Measurements from ENCODE around the gene GJC2. TPM values are rescaled to one million over a fixed set of nuclear protein-coding genes. Genes with fewer than 3 reads are reported as not detected.
"Not testable (repeated sequence)": the region's sequence is repeated elsewhere in the genome, so short reads cannot be mapped to it uniquely, and the experiment has no call there.

The GJC2 gene
- total and polyA plus RNA-seq, 4 donors: 1.5 to 6.7 (median 2.6) TPM

DNA sequence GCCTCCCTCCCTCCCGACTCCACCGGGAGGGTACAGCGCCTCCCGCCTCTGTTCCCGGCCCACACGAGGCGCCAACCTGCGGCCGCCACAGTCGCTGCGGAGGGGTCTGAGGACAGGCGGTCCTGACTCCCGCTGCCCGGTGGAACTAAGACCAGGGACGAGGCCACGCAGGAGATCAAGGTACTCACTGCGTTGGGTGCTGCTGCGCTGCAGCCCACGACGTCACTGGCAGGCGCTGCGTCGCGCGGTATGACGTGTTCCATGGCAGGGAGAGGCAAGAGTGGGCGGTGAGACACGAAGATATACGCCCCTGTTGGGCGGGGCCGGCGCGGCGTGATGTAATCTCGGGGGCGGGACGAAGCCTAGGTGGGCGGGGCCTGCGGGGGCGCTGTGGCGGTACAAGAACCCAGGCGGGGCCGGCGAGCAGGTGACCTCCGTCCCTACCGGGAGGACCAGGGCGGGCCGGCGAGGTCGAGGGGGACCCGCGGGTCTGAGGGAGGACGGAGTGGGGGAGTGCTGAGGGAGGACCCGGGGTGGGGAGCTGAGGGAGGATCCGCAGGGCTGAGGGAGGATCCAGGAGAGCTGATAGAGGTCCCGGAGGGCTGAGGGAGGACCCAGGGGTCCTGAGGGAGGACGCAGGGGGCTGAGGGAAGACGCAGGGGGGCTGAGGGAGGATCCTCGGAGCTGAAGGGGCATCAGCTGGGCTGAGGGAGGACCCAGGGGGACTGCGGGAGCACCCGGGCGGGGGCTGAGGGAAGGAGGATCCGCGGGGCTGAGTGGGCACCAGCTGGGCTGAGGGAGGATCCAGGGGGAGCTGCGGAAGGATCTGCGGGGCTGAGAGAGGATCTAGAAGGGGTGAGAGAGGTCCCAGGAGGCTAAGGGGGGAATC lies 40.4 kb upstream of the GJC2 start, which contains the start of gene MRPL55:
TSS of gene MRPL55 (minus strand) at position 227 of the 889 bp plus-strand sequence. CDS start 1,039 bp downstream, outside the sequence.
- DNase-seq (peak; percentile 98 to 99 (median 98)), ATAC-seq (ENCODE audit: insufficient read depth, low FRiP score) (peak; percentile 96)
- Histone ChIP-seq H3K4me3 (peak within 1 kb of the TSS; percentile 92), H3K9ac (ENCODE audit: insufficient read depth in 1 of 2, low read length in 2 of 2) (peak within 1 kb of the TSS; percentile 76 to 80), H3K27ac (ENCODE audit: low read depth in 1 of 2, low read length in 1 of 2) (peak within 1 kb of the TSS; percentile 78 to 96), H3K4me1 (ENCODE audit: control insufficient read depth in 5 of 5, insufficient read depth in 5 of 5, low read length in 5 of 5) (peaks cover 0 to 18% (median 0%) of the 10 kb centered on the region in 5 donors), H3K27me3 (ENCODE audit: control insufficient read depth in 3 of 3, insufficient read depth in 3 of 3, low read length in 2 of 3) (no peaks in the 10 kb centered on the region), H3K9me3 (ENCODE audit: control insufficient read depth in 4 of 4, insufficient read depth in 3 of 4, low read length in 3 of 4) (no peaks in the 10 kb centered on the region), H3K36me3 (ENCODE audit: control insufficient read depth in 4 of 4, insufficient read depth in 4 of 4, low read length in 4 of 4) (peaks cover 0 to 14% (median 4%) of the 10 kb centered on the region in 4 donors)
- TF ChIP-seq, protein P1, sequence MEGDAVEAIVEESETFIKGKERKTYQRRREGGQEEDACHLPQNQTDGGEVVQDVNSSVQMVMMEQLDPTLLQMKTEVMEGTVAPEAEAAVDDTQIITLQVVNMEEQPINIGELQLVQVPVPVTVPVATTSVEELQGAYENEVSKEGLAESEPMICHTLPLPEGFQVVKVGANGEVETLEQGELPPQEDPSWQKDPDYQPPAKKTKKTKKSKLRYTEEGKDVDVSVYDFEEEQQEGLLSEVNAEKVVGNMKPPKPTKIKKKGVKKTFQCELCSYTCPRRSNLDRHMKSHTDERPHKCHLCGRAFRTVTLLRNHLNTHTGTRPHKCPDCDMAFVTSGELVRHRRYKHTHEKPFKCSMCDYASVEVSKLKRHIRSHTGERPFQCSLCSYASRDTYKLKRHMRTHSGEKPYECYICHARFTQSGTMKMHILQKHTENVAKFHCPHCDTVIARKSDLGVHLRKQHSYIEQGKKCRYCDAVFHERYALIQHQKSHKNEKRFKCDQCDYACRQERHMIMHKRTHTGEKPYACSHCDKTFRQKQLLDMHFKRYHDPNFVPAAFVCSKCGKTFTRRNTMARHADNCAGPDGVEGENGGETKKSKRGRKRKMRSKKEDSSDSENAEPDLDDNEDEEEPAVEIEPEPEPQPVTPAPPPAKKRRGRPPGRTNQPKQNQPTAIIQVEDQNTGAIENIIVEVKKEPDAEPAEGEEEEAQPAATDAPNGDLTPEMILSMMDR (IDR thresholded peaks at IDR 0.05; ENCODE audit: control extremely low read depth, extremely low read depth): no peak
- WGBS, 2 donors: 1 to 2% methylated on average over 60 to 66 of the region's 66 CpGs

- Histone ChIP-seq H3K27ac (ENCODE audit: low read depth in 1 of 2, low read length in 1 of 2) (peak overlapping the region; percentile 78 to 90), H3K36me3 (ENCODE audit: control insufficient read depth in 4 of 4, insufficient read depth in 4 of 4, low read length in 4 of 4) (peaks cover 0 to 14% (median 4%) of the 10 kb centered on the region in 4 donors), H3K4me1 (ENCODE audit: control insufficient read depth in 5 of 5, insufficient read depth in 5 of 5, low read length in 5 of 5) (peaks cover 0 to 18% (median 0%) of the 10 kb centered on the region in 5 donors), H3K9ac (ENCODE audit: insufficient read depth in 1 of 2, low read length in 2 of 2) (peak overlapping the region; percentile 71 to 76), H3K4me3 (peak overlapping the region; percentile 73), H3K27me3 (ENCODE audit: control insufficient read depth in 3 of 3, insufficient read depth in 3 of 3, low read length in 2 of 3) (no peaks in the 10 kb centered on the region), H3K9me3 (ENCODE audit: control insufficient read depth in 4 of 4, insufficient read depth in 3 of 4, low read length in 3 of 4) (no peaks in the 10 kb centered on the region)
- 22 to 36% methylated on average over 15 of the region's 15 CpGs for WGBS, 2 donors
- ATAC-seq (ENCODE audit: insufficient read depth, low FRiP score) (peak; percentile 10), DNase-seq (peak in 1 of 3 donors; percentile 43)
- TF ChIP-seq, protein P1 (IDR thresholded peaks at IDR 0.05; ENCODE audit: control extremely low read depth, extremely low read depth): no peak
These were observed 39.7 kb upstream of the GJC2 start for GRCh38 chr1:228109962-228110488.

DNA sequence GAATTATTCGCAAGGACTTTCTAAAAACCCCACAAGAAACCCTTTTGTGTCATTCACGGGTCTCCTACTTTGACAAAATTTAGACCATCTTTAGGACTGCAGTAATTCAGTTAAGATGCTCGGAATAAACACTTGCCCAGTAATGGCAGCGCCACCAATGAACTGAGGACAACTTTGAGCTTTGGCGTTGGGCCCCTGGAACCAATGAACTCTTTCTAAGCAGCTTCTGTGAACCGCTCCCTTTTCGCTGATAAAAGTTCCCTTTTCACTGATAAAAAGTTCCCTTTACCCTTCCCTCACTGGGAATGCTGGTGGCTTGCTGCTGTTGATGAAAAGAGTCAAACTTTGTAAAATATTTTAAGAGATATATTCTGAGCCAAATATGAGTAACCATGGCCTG lies 39.2 kb upstream of the GJC2 start:
- ATAC-seq (ENCODE audit: insufficient read depth, low FRiP score): no peak
- Histone ChIP-seq H3K27me3 (ENCODE audit: control insufficient read depth in 3 of 3, insufficient read depth in 3 of 3, low read length in 2 of 3) (no peaks in the 10 kb centered on the region), H3K27ac (ENCODE audit: low read depth in 1 of 2, low read length in 1 of 2) (no peak overlapping the region), H3K4me3 (no peak overlapping the region), H3K9ac (ENCODE audit: insufficient read depth in 1 of 2, low read length in 2 of 2) (no peak overlapping the region), H3K36me3 (ENCODE audit: control insufficient read depth in 4 of 4, insufficient read depth in 4 of 4, low read length in 4 of 4) (peaks cover 0 to 14% (median 4%) of the 10 kb centered on the region in 4 donors), H3K9me3 (ENCODE audit: control insufficient read depth in 4 of 4, insufficient read depth in 3 of 4, low read length in 3 of 4) (no peaks in the 10 kb centered on the region), H3K4me1 (ENCODE audit: control insufficient read depth in 5 of 5, insufficient read depth in 5 of 5, low read length in 5 of 5) (peaks cover 0 to 18% (median 0%) of the 10 kb centered on the region in 5 donors)
- DNase-seq: no peak
- 86 to 95% methylated on average over 7 of the region's 7 CpGs for WGBS, 2 donors
- TF ChIP-seq, protein P1 (IDR thresholded peaks at IDR 0.05; ENCODE audit: control extremely low read depth, extremely low read depth): no peak

DNA sequence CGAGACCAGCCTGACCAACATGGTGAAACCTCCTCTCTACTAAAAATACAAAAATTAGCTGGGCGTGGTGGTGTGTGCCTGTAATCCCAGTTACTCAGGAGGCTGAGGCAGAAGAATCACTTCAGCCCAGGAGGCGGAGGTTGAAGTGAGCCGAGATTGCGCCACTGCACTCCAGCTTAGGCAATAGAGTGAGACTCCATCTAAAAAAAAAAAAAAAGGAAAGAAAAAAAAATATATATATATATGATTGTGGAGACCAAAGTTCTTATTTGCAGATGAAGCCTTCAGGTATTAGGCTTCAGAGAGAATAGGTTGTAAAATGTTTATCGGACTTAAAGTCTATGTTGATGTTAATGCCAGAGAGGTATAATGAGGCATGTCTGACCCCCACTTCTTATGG lies 38.4 kb upstream of the GJC2 start:
- H3K9ac ChIP-seq (ENCODE audit: insufficient read depth in 1 of 2, low read length in 2 of 2); H3K9me3 ChIP-seq (ENCODE audit: control insufficient read depth in 4 of 4, insufficient read depth in 3 of 4, low read length in 3 of 4); ATAC-seq (ENCODE audit: insufficient read depth, low FRiP score); H3K36me3 ChIP-seq (ENCODE audit: control insufficient read depth in 4 of 4, insufficient read depth in 4 of 4, low read length in 4 of 4); DNase-seq; H3K27ac ChIP-seq (ENCODE audit: low read depth in 1 of 2, low read length in 1 of 2); H3K27me3 ChIP-seq (ENCODE audit: control insufficient read depth in 3 of 3, insufficient read depth in 3 of 3, low read length in 2 of 3); H3K4me3 ChIP-seq: not testable (repeated sequence)
- 77 to 87% methylated on average over 6 of the region's 6 CpGs for WGBS, 2 donors
- peaks cover 0 to 18% (median 0%) of the 10 kb centered on the region in 5 donors for H3K4me1 ChIP-seq (ENCODE audit: control insufficient read depth in 5 of 5, insufficient read depth in 5 of 5, low read length in 5 of 5)

Data from lung (tissue), 12 donors.